Esophagus muscularis mucosa (tissue), 4 donors: Measurements from ENCODE around the gene CEP104. TPM values are rescaled to one million over a fixed set of nuclear protein-coding genes. Genes with fewer than 3 reads are reported as not detected.

Experiments
- DNase-seq: peaks from one replicate; pipeline ENCODE4 v3.0.0-alpha.2; 2017; ENCODE audit errors: extremely low spot score
- H3K27ac ChIP-seq, 4 donors: fragments of 200-600 bp; sonication (generic); replicated peaks in 1 of 4; 1 replicate in 3 of 4; 2 replicates in 1 of 4; pipeline ENCODE4 v1.5.1; 2016 to 2019; ENCODE audit warnings: mild to moderate bottlenecking in 1 of 4
- H3K27me3 ChIP-seq, 4 donors: fragments of 200-600 bp; sonication (generic); one replicate each; pipeline versions ENCODE4 v1.5.1 to v1.6.0; 2016 to 2019
- H3K36me3 ChIP-seq, 4 donors: fragments of 200-600 bp; sonication (generic); one replicate each; pipeline ENCODE4 v1.5.1; 2016 to 2019
- H3K4me1 ChIP-seq, 4 donors: fragments of 200-600 bp; sonication (generic); one replicate each; pipeline ENCODE4 v1.5.1; 2016 to 2019
- H3K4me3 ChIP-seq, 4 donors: fragments of 200-600 bp; sonication (generic); 1 replicate in 2 of 4; 2 replicates in 2 of 4; pipeline ENCODE4 v1.5.1; 2016 to 2019; ENCODE audit warnings: mild to moderate bottlenecking in 4 of 4, moderate library complexity in 1 of 4
- H3K9me3 ChIP-seq, 4 donors: fragments of 200-600 bp; sonication (generic); 1 replicate in 3 of 4; 2 replicates in 1 of 4; pipeline ENCODE4 v1.5.1; 2016 to 2019
- EP300 ChIP-seq: sonication (generic); formaldehyde crosslinking; IDR thresholded peaks from one replicate; pipeline ENCODE4 v1.6.1; 2017; ENCODE audit warnings: antibody characterized with exemption
- POLR2A ChIP-seq: fragments of 450-650 bp; IDR thresholded peaks from one replicate; pipeline ENCODE4 v1.6.1; 2017; ENCODE audit warnings: antibody characterized with exemption, moderate library complexity, mild to moderate bottlenecking, low read depth
- POLR2AphosphoS5 ChIP-seq, 2 donors: sonication (generic); formaldehyde crosslinking; IDR thresholded peaks; one replicate each; pipeline ENCODE4 v1.6.1; 2017; ENCODE audit warnings: antibody characterized with exemption in 2 of 2
- WGBS: methylation state at CpG from one replicate; pipeline ENCODE4 v1.1.5; 2018; 5-methylcytosine and 5-hydroxymethylcytosine counted together
- intact Hi-C: fragments of 100-400 bp; cut with DNase I; formaldehyde crosslinking; loops from one replicate; pipeline ENCODE4 v1.15.1; 2023
- total RNA-seq, 4 donors: library from RNA; depleted of rRNA; stranded (reverse); fragments of >200 nt; gene quantifications; one replicate each; pipeline versions ENCODE4 v1.1.0 to v1.2.1, GENCODE V29; 2016
- TF ChIP-seq, protein P1 (sequence below), 3 experiments: fragments of 200-600 bp in 2 of 3; fragments of 450-650 bp in 1 of 3; sonication (generic) in 2 of 3; IDR thresholded peaks; one replicate each; pipeline ENCODE4 v1.5.1; 2017 to 2019; ENCODE audit warnings: antibody characterized with exemption in 3 of 3, mild to moderate bottlenecking in 2 of 3, moderate library complexity in 1 of 3

The CEP104 gene
- total RNA-seq, 4 donors from 2014 or later, result 42.7 to 84.2 (median 69.8) TPM

DNA sequence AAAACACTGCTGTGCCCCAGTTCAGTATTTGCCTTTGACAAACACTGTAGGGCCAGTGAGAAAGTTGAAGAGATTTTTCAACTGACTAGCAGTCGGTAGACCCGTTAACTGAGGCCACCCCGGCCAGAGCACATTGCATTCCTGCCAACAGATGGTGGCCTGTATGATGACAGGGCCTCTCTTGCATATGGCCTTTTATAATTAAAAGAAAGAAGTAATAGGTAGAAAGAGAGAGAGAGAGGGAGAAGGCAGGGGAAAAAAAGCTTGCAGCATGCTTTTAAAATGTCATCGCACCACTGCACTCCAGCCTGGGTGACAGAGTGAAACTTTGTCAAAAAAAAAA, 47.8 kb upstream of the CEP104 start:
- WGBS, result 91% methylated on average over 4 of the region's 4 CpGs
- no peak overlapping the region for H3K27ac ChIP-seq
- peaks cover 0 to 6% (median 5%) of the 10 kb centered on the region in 4 donors for H3K4me1 ChIP-seq
- H3K27me3 ChIP-seq, result no peaks in the 10 kb centered on the region
- no peaks in the 10 kb centered on the region for H3K36me3 ChIP-seq
- H3K4me3 ChIP-seq, result no peak overlapping the region
- no peak for DNase-seq
- TF ChIP-seq POLR2A, result no peak
- TF ChIP-seq, protein P1, sequence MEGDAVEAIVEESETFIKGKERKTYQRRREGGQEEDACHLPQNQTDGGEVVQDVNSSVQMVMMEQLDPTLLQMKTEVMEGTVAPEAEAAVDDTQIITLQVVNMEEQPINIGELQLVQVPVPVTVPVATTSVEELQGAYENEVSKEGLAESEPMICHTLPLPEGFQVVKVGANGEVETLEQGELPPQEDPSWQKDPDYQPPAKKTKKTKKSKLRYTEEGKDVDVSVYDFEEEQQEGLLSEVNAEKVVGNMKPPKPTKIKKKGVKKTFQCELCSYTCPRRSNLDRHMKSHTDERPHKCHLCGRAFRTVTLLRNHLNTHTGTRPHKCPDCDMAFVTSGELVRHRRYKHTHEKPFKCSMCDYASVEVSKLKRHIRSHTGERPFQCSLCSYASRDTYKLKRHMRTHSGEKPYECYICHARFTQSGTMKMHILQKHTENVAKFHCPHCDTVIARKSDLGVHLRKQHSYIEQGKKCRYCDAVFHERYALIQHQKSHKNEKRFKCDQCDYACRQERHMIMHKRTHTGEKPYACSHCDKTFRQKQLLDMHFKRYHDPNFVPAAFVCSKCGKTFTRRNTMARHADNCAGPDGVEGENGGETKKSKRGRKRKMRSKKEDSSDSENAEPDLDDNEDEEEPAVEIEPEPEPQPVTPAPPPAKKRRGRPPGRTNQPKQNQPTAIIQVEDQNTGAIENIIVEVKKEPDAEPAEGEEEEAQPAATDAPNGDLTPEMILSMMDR (IDR thresholded peaks at IDR 0.05), result no peak
- TF ChIP-seq EP300, result no peak
- TF ChIP-seq POLR2AphosphoS5 (IDR thresholded peaks at IDR 0.05), result no peak
- intact Hi-C loops, result no loop called here
- no peaks in the 10 kb centered on the region for H3K9me3 ChIP-seq

DNA sequence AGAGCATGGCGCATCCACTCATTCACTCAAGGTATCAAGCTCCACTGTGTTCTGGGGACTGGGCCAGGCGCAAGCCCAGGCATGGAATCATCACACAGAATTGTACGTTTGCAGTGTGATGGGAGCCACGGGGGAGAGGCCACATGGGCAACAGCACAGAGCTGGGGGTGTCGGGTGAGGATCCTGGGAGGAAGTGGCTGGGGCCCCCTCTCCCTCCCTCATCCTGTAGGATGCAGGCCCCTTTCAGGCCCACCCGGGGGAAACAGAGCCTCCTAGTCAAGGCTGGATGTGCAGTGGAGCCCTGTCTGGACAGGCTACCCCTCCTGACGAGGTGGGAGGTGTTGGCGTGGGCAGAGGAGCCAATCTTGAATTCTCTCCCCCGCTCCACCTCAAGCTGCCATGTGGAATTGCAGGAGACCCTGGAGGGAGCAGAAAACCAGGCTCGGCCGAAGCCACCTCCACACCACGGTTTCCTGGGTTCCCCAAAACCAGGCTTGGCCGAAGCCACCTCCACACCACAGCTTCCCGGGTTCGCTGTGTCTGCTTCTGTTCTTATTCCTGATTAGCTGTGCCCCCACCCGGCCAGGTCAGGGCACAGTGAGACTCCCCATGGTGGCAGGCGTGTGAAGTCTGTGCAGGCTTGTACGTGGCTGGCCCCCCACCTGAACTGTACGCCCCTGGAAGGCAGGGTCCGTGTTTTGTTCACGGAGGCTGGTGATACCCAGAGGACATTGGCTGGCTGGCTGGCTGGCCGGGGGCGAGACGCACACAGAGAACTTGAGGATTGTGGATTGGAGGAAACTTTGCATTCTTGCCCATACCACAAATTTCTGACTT, 47.2 kb upstream of the CEP104 start:
- TF ChIP-seq EP300 (no peak), POLR2A (no peak), POLR2AphosphoS5 (IDR thresholded peaks at IDR 0.05) (no peak)
- TF ChIP-seq, protein P1 (IDR thresholded peaks at IDR 0.05), result no peak
- no peak overlapping the region for H3K4me3 ChIP-seq
- H3K27me3 ChIP-seq, result no peaks in the 10 kb centered on the region
- no peaks in the 10 kb centered on the region for H3K36me3 ChIP-seq
- H3K4me1 ChIP-seq, result peaks cover 3 to 11% (median 11%) of the 10 kb centered on the region in 4 donors
- intact Hi-C loops, result no loop called here
- no peaks in the 10 kb centered on the region for H3K9me3 ChIP-seq
- DNase-seq, result no peak
- H3K27ac ChIP-seq, result no peak overlapping the region
- 84% methylated on average over 20 of the region's 24 CpGs for WGBS

DNA sequence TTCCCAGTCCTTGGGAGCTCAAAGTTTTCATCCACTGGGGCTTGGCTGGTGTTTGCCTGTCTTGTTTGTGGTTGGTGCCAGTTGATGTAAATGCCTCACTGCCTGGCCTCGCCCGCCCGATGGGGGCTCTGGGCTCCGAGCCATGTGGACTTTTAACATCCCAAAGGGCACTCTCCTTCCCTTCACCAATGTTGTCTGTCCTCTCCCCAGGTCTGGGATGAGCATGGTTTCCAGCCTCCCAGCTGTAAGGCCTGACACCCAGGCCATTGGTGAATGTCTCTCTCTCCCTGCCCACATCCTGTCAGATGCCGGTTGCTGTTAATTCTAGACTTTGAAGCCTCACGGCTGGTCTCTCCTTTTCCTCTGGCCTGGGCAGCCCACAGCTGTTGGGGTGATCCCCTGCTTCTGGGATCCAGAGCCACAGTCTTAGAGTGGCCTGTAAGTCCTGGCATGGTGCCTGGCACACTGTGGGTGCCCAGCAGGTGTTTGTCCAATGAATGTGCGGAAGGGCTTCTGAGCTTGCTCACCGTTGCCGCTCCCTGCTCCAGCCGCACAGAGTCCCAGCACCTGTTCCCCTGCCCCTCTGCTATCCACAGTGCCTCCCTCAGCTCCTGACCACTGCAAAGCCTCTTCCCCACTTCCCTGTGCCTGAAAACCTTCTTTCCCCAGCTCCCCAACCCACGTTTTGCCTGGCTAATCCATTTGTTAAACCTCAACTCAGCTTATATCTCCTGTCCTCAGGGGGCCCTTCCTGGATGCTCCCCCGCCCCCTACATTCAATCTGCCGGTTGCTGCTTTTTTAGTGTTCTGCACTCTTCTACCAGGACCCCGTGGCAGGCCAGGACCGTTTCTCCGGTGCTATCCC, 46.4 kb upstream of the CEP104 start:
- Histone ChIP-seq H3K4me3 (no peak overlapping the region), H3K4me1 (peaks cover 7 to 20% (median 15%) of the 10 kb centered on the region in 4 donors), H3K27me3 (no peaks in the 10 kb centered on the region), H3K9me3 (peaks cover 0 to under 1% (median 0%) of the 10 kb centered on the region in 4 donors), H3K27ac (no peak overlapping the region), H3K36me3 (no peaks in the 10 kb centered on the region)
- DNase-seq, result no peak
- intact Hi-C loops, result loop anchor here (2.0 kb wide), 1 partner anchor 47 kb away; the partner anchor contains the start of genes CEP104 and DFFB
- TF ChIP-seq EP300, result no peak
- TF ChIP-seq POLR2A, result no peak
- TF ChIP-seq, protein P1 (IDR thresholded peaks at IDR 0.05), result no peak
- no peak for TF ChIP-seq POLR2AphosphoS5 (IDR thresholded peaks at IDR 0.05)
- WGBS, result 81% methylated on average over 16 of the region's 16 CpGs

DNA sequence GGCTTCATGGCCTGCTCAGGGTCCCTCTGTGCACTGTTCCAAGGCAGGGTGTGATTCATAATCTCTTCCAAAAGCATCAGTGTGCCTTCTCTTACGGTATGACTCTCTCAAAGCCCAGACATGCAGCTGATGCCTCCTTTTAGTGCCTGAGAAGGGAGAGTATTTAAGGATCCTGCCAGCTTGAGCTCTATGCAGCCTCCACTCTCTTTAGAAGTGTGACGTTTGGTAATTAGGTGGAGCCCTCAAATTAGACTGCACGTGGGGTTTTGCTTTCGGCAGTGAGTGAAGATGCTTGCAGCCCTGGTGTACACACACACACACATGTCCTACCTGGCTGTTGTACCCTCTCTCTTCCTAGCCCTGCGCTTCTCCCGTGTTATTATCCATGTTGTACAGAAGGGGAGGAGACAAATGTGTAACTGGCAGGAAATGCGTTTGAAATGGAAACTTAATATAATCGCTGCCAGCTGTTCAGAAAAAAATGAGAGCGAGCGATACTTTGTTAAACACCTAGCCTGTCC, 45.6 kb upstream of the CEP104 start:
- no peaks in the 10 kb centered on the region for H3K27me3 ChIP-seq
- WGBS, result 75% methylated on average over 10 of the region's 10 CpGs
- intact Hi-C loops, result loop anchor here (2.0 kb wide), 1 partner anchor 46 kb away; the partner anchor contains the start of genes CEP104 and DFFB
- DNase-seq, result no peak
- H3K27ac ChIP-seq, result no peak overlapping the region
- no peaks in the 10 kb centered on the region for H3K36me3 ChIP-seq
- TF ChIP-seq, protein P1 (IDR thresholded peaks at IDR 0.05), result no peak
- no peak for TF ChIP-seq POLR2A
- TF ChIP-seq POLR2AphosphoS5 (IDR thresholded peaks at IDR 0.05), result no peak
- TF ChIP-seq EP300, result no peak
- peaks cover 7 to 20% (median 15%) of the 10 kb centered on the region in 4 donors for H3K4me1 ChIP-seq
- H3K4me3 ChIP-seq, result no peak overlapping the region
- H3K9me3 ChIP-seq, result peaks cover 0 to 8% (median 3%) of the 10 kb centered on the region in 4 donors
